Stimulated activated CD8-positive, alpha-beta memory T cell treated with anti-CD3 and anti-CD28 coated beads, Interleukin-7, amount 100 ng/mL, for 1 hour (primary cell): ENCODE results near the gene TMEM17.
"Not testable (repeated sequence)": the region's sequence is repeated elsewhere in the genome, so short reads cannot be mapped to it uniquely, and the experiment has no call there.

Source experiments
- DNase-seq, 2 donors: peaks; one replicate each; pipeline ENCODE4 v3.0.0-alpha.2; 2020; ENCODE audit warnings: low read depth in 2 of 2

TMEM17 gene

GRCh38 chr2:62505750-62506420 lies at the start of gene TMEM17:
TMEM17 (minus strand) TSS chr2:62506195; CDS start chr2:62506129, 66 bp downstream.
- DNase-seq = no peak

GRCh38 chr2:62554440-62554839 lies 48.4 kb upstream of the TMEM17 start:
- no peak for DNase-seq

GRCh38 chr2:62550461-62550860 lies 44.5 kb upstream of the TMEM17 start:
- no peak for DNase-seq

GRCh38 chr2:62547854-62548253 lies 41.9 kb upstream of the TMEM17 start:
- DNase-seq = no peak

- DNase-seq = no peak
These were observed 39.3 kb upstream of the TMEM17 start for GRCh38 chr2:62545261-62545660.

GRCh38 chr2:62540408-62541168 lies 34.6 kb upstream of the TMEM17 start:
- DNase-seq = no peak

GRCh38 chr2:62539606-62540407 lies 33.8 kb upstream of the TMEM17 start:
- DNase-seq = no peak

GRCh38 chr2:62538756-62539155 lies 32.8 kb upstream of the TMEM17 start:
- DNase-seq = no peak

GRCh38 chr2:62537814-62538213 lies 31.8 kb upstream of the TMEM17 start:
- no peak for DNase-seq

- DNase-seq = no peak
These were observed 31.0 kb upstream of the TMEM17 start for GRCh38 chr2:62536873-62537547.

GRCh38 chr2:62535521-62535920 lies 29.5 kb upstream of the TMEM17 start:
- DNase-seq = not testable (repeated sequence)

- DNase-seq = no peak
These were observed 25.6 kb upstream of the TMEM17 start for GRCh38 chr2:62531594-62531993.

GRCh38 chr2:62529758-62530157 lies 23.8 kb upstream of the TMEM17 start:
- DNase-seq = no peak

GRCh38 chr2:62527478-62528210 lies 21.6 kb upstream of the TMEM17 start:
- no peak for DNase-seq

- no peak for DNase-seq
These were observed 20.8 kb upstream of the TMEM17 start for GRCh38 chr2:62526531-62527381.

- DNase-seq = no peak
These were observed 19.7 kb upstream of the TMEM17 start for GRCh38 chr2:62525549-62526269.

- DNase-seq = no peak
These were observed 18.4 kb upstream of the TMEM17 start for GRCh38 chr2:62524293-62524941.

GRCh38 chr2:62521061-62521460 lies 15.1 kb upstream of the TMEM17 start:
- DNase-seq = not testable (repeated sequence)

- no peak for DNase-seq
These were observed 6.4 kb upstream of the TMEM17 start for GRCh38 chr2:62512384-62512783.
